ENCODE measurements around the gene STK10.

DNA sequence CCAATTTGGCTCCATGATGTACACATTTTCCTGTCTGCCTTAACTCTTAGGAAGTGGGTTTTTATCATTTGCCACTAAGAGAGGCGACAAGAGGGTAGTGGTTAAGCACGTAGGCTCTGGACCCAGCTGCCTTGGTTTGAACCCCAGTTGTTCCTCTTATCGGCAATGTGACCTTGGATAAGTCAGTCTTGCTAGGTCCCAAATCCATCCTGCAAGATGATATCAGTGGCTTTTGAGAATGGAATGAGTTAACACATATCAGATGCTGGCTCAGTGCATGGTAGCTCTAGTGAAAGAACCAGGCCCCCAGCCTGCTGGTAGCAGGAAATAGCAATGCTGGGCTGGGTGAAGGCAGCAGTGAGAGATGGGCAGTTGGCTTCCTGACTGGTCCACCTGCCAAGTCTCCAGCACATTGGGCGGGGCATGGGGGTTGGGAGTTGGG, 72.5 kb downstream of the STK10 start:
- TF ChIP-seq CTCF (IDR thresholded peaks at IDR 0.05) (no peak), JUN (IDR thresholded peaks at IDR 0.05) (no peak), JUNB (IDR thresholded peaks at IDR 0.05) (no peak), MYC (IDR thresholded peaks at IDR 0.05; ENCODE audit: borderline replicate concordance, low read length) (no peak), MAFK (IDR thresholded peaks at IDR 0.05; ENCODE audit: partially characterized antibody) (no peak), RAD21 (conservative IDR thresholded peaks at IDR 0.05 in 1 of 2, IDR thresholded peaks at IDR 0.05 in 1 of 2) (no peak), EP300 (IDR thresholded peaks at IDR 0.05) (no peak), MAX (IDR thresholded peaks at IDR 0.05) (no peak), HMGXB4 (CRISPR knock-in tag; IDR thresholded peaks at IDR 0.05; ENCODE audit: borderline replicate concordance) (no peak), FOXS1 (CRISPR knock-in tag; IDR thresholded peaks at IDR 0.05) (no peak), RARB (CRISPR knock-in tag; IDR thresholded peaks at IDR 0.05) (no peak), RCOR1 (IDR thresholded peaks at IDR 0.05; ENCODE audit: low read depth, low read length) (no peak)
- TF ChIP-seq, protein P1, sequence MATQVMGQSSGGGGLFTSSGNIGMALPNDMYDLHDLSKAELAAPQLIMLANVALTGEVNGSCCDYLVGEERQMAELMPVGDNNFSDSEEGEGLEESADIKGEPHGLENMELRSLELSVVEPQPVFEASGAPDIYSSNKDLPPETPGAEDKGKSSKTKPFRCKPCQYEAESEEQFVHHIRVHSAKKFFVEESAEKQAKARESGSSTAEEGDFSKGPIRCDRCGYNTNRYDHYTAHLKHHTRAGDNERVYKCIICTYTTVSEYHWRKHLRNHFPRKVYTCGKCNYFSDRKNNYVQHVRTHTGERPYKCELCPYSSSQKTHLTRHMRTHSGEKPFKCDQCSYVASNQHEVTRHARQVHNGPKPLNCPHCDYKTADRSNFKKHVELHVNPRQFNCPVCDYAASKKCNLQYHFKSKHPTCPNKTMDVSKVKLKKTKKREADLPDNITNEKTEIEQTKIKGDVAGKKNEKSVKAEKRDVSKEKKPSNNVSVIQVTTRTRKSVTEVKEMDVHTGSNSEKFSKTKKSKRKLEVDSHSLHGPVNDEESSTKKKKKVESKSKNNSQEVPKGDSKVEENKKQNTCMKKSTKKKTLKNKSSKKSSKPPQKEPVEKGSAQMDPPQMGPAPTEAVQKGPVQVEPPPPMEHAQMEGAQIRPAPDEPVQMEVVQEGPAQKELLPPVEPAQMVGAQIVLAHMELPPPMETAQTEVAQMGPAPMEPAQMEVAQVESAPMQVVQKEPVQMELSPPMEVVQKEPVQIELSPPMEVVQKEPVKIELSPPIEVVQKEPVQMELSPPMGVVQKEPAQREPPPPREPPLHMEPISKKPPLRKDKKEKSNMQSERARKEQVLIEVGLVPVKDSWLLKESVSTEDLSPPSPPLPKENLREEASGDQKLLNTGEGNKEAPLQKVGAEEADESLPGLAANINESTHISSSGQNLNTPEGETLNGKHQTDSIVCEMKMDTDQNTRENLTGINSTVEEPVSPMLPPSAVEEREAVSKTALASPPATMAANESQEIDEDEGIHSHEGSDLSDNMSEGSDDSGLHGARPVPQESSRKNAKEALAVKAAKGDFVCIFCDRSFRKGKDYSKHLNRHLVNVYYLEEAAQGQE (IDR thresholded peaks at IDR 0.05): no peak
